Nephron progenitor cell (in vitro differentiated cells): ENCODE results near the gene PLEK2.

Experiments used
- DNase-seq: peaks from one replicate; pipeline ENCODE4 v3.0.0; 2021
- H3K27ac Mint-ChIP-seq: 2 replicates; pipeline ENCODE4 v1.8.0; 2021; ENCODE audit warnings: mild to moderate bottlenecking, moderate library complexity, mixed read lengths
- H3K27me3 Mint-ChIP-seq: 2 replicates; pipeline ENCODE4 v1.8.0; 2021; ENCODE audit warnings: mild to moderate bottlenecking, low read depth, mixed read lengths; ENCODE audit not compliant: poor library complexity
- H3K36me3 Mint-ChIP-seq: 2 replicates; pipeline ENCODE4 v1.8.0; 2021; ENCODE audit warnings: low read depth, mixed read lengths
- H3K4me1 Mint-ChIP-seq: 2 replicates; pipeline ENCODE4 v1.8.0; 2021; ENCODE audit warnings: mixed read lengths
- H3K4me3 Mint-ChIP-seq: 2 replicates; pipeline ENCODE4 v1.8.0; 2021; ENCODE audit warnings: mild to moderate bottlenecking, moderate library complexity, mixed read lengths
- H3K9me3 Mint-ChIP-seq: 2 replicates; pipeline ENCODE4 v1.8.0; 2021; ENCODE audit warnings: mild to moderate bottlenecking, moderate library complexity, mixed read lengths
- CTCF ChIP-seq: fragments of 200-600 bp; sonication (generic); IDR thresholded peaks from 2 replicates; pipeline ENCODE4 v1.5.0; 2021; ENCODE audit warnings: antibody characterized with exemption

The PLEK2 gene

GRCh38 chr14:67405771-67406170, 6.2 kb downstream of the PLEK2 start:
- no peak overlapping the region for H3K4me3 Mint-ChIP-seq
- H3K36me3 Mint-ChIP-seq, result no peaks in the 10 kb centered on the region
- H3K4me1 Mint-ChIP-seq, result peaks cover 5% of the 10 kb centered on the region
- no peak overlapping the region for H3K27ac Mint-ChIP-seq
- TF ChIP-seq CTCF, result no peak
- peaks cover 5% of the 10 kb centered on the region for H3K9me3 Mint-ChIP-seq
- no peak for DNase-seq
- H3K27me3 Mint-ChIP-seq, result peaks cover 3% of the 10 kb centered on the region

GRCh38 chr14:67400434-67400833, 11.5 kb downstream of the PLEK2 start:
- Mint-ChIP-seq H3K9me3 (peaks cover 5% of the 10 kb centered on the region), H3K4me1 (peaks cover 17% of the 10 kb centered on the region), H3K36me3 (no peaks in the 10 kb centered on the region), H3K27me3 (peaks cover 10% of the 10 kb centered on the region), H3K4me3 (no peak overlapping the region), H3K27ac (no peak overlapping the region)
- DNase-seq, result no peak
- TF ChIP-seq CTCF, result no peak

GRCh38 chr14:67397536-67397935, 14.4 kb downstream of the PLEK2 start:
- peaks cover 2% of the 10 kb centered on the region for H3K9me3 Mint-ChIP-seq
- no peak for TF ChIP-seq CTCF
- H3K4me3 Mint-ChIP-seq, result no peak overlapping the region
- peaks cover 40% of the 10 kb centered on the region for H3K4me1 Mint-ChIP-seq
- DNase-seq, result no peak
- no peaks in the 10 kb centered on the region for H3K36me3 Mint-ChIP-seq
- no peak overlapping the region for H3K27ac Mint-ChIP-seq
- H3K27me3 Mint-ChIP-seq, result peaks cover 13% of the 10 kb centered on the region

- peaks cover 13% of the 10 kb centered on the region for H3K27me3 Mint-ChIP-seq
- no peaks in the 10 kb centered on the region for H3K36me3 Mint-ChIP-seq
- TF ChIP-seq CTCF, result no peak
- no peaks in the 10 kb centered on the region for H3K9me3 Mint-ChIP-seq
- H3K4me1 Mint-ChIP-seq, result peaks cover 40% of the 10 kb centered on the region
- H3K27ac Mint-ChIP-seq, result no peak overlapping the region
- no peak overlapping the region for H3K4me3 Mint-ChIP-seq
- DNase-seq, result no peak
These were observed 15.5 kb downstream of the PLEK2 start for GRCh38 chr14:67396381-67396970.

- H3K4me3 Mint-ChIP-seq, result no peak overlapping the region
- peak overlapping the region; percentile 53 for H3K27ac Mint-ChIP-seq
- H3K27me3 Mint-ChIP-seq, result peaks cover 13% of the 10 kb centered on the region
- H3K9me3 Mint-ChIP-seq, result no peaks in the 10 kb centered on the region
- no peaks in the 10 kb centered on the region for H3K36me3 Mint-ChIP-seq
- no peak for TF ChIP-seq CTCF
- DNase-seq, result no peak
- peaks cover 40% of the 10 kb centered on the region for H3K4me1 Mint-ChIP-seq
These were observed 16.1 kb downstream of the PLEK2 start for GRCh38 chr14:67395876-67396189.

GRCh38 chr14:67395086-67395875, 16.7 kb downstream of the PLEK2 start:
- Mint-ChIP-seq H3K4me1 (peaks cover 40% of the 10 kb centered on the region), H3K9me3 (no peaks in the 10 kb centered on the region), H3K27ac (no peak overlapping the region), H3K4me3 (no peak overlapping the region), H3K27me3 (peaks cover 10% of the 10 kb centered on the region), H3K36me3 (no peaks in the 10 kb centered on the region)
- DNase-seq, result peak; percentile 18
- TF ChIP-seq CTCF, result no peak
